ENCODE measurements around the gene NSD1.

GRCh38 chr5:177178733-177179304, 45.2 kb downstream of the NSD1 start:
- no peak for TF ChIP-seq POLR2AphosphoS5 (IDR thresholded peaks at IDR 0.05; ENCODE audit: low read depth)
- no peak for TF ChIP-seq REST (IDR thresholded peaks at IDR 0.05; ENCODE audit: insufficient replicate concordance, low read depth)
- no peak for TF ChIP-seq CTCF (IDR thresholded peaks at IDR 0.05; ENCODE audit: insufficient read depth, low read length)
- no peak for TF ChIP-seq SPI1 (IDR thresholded peaks at IDR 0.05; ENCODE audit: borderline replicate concordance, low read depth)
- TF ChIP-seq GABPA (IDR thresholded peaks at IDR 0.05; ENCODE audit: low read depth), result no peak
